SJCRH30 (cell line): ENCODE results near the gene TMEM183A. TPM values are rescaled to one million over a fixed set of nuclear protein-coding genes. Genes with fewer than 3 reads are reported as not detected.
"Not testable (repeated sequence)": the region's sequence is repeated elsewhere in the genome, so short reads cannot be mapped to it uniquely, and the experiment has no call there.

ENCODE experiments used
- DNase-seq, 2 experiments: peaks; one replicate each; pipeline ENCODE4 v3.0.0-alpha.2; 2015 to 2020
- H3K27ac ChIP-seq: fragments of 250-450 bp; sonication (Bioruptor Pico); 2 replicates; pipeline ENCODE4 v1.5.1; 2020; ENCODE audit warnings: mild to moderate bottlenecking, moderate library complexity
- H3K27me3 ChIP-seq: fragments of 250-450 bp; sonication (Bioruptor Pico); 2 replicates; pipeline ENCODE4 v1.5.1; 2020; ENCODE audit warnings: mild to moderate bottlenecking, moderate library complexity
- H3K36me3 ChIP-seq: fragments of 250-450 bp; sonication (Bioruptor Pico); 2 replicates; pipeline ENCODE4 v1.5.1; 2020; ENCODE audit warnings: mild to moderate bottlenecking, moderate library complexity
- H3K4me1 ChIP-seq: fragments of 250-450 bp; sonication (Bioruptor Pico); 2 replicates; pipeline ENCODE4 v1.5.1; 2020; ENCODE audit warnings: mild to moderate bottlenecking, moderate library complexity
- H3K4me3 ChIP-seq: fragments of 250-450 bp; sonication (Bioruptor Pico); 2 replicates; pipeline ENCODE4 v1.5.1; 2020; ENCODE audit warnings: mild to moderate bottlenecking, moderate library complexity
- H3K9me3 ChIP-seq: fragments of 250-450 bp; sonication (Bioruptor Pico); replicated peaks from 2 replicates; pipeline ENCODE4 v1.5.1; 2020; ENCODE audit warnings: mild to moderate bottlenecking, moderate library complexity
- total RNA-seq: library from RNA; depleted of rRNA; stranded (reverse); fragments of >200 nt; shearing (Covaris generic); gene quantifications from 2 replicates; pipeline ENCODE4 v1.2.3, GENCODE V29; 2014

Gene TMEM183A
- total RNA-seq, 1 experiment from 2014 or later = 121 TPM

GRCh38 chr1:202974856-202975255 lies 32.3 kb upstream of the TMEM183A start:
- Histone ChIP-seq H3K4me1 (no peaks in the 10 kb centered on the region), H3K4me3 (no peak overlapping the region), H3K27me3 (peaks cover 21% of the 10 kb centered on the region), H3K36me3 (no peaks in the 10 kb centered on the region), H3K9me3 (no peaks in the 10 kb centered on the region), H3K27ac (no peak overlapping the region)
- DNase-seq = no peak

DNA sequence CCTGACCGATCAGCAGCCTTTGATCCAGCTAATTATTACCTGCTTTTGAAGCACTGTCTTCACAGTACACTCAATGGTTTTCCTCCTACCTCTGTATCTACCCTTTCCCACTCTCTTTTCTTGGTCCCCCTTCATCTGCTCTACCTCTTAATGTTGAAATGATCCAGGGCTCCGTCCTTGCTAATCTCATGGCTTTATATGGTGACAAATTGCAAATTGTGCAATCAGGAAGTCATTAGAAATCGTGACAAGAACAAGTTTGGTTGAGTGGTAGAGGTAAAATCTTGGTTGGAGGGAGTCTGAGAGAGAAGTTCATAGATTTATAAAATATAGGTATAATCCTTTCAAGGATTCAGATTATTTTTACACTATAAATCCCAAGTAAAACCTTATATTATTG lies 30.5 kb upstream of the TMEM183A start:
- Histone ChIP-seq H3K4me3 (no peak overlapping the region), H3K9me3 (no peaks in the 10 kb centered on the region), H3K27ac (no peak overlapping the region), H3K36me3 (no peaks in the 10 kb centered on the region), H3K27me3 (peaks cover 28% of the 10 kb centered on the region), H3K4me1 (no peaks in the 10 kb centered on the region)
- DNase-seq = no peak

GRCh38 chr1:202979459-202979858 lies 27.7 kb upstream of the TMEM183A start:
- Histone ChIP-seq H3K27me3 (peaks cover 24% of the 10 kb centered on the region), H3K4me1 (no peaks in the 10 kb centered on the region), H3K27ac (no peak overlapping the region), H3K4me3 (no peak overlapping the region), H3K9me3 (no peaks in the 10 kb centered on the region), H3K36me3 (no peaks in the 10 kb centered on the region)
- DNase-seq = no peak

GRCh38 chr1:202981939-202982338 lies 25.2 kb upstream of the TMEM183A start:
- Histone ChIP-seq H3K36me3 (no peaks in the 10 kb centered on the region), H3K27ac (no peak overlapping the region), H3K9me3 (no peaks in the 10 kb centered on the region), H3K4me1 (no peaks in the 10 kb centered on the region), H3K27me3 (peaks cover 24% of the 10 kb centered on the region), H3K4me3 (no peak overlapping the region)
- no peak for DNase-seq

DNA sequence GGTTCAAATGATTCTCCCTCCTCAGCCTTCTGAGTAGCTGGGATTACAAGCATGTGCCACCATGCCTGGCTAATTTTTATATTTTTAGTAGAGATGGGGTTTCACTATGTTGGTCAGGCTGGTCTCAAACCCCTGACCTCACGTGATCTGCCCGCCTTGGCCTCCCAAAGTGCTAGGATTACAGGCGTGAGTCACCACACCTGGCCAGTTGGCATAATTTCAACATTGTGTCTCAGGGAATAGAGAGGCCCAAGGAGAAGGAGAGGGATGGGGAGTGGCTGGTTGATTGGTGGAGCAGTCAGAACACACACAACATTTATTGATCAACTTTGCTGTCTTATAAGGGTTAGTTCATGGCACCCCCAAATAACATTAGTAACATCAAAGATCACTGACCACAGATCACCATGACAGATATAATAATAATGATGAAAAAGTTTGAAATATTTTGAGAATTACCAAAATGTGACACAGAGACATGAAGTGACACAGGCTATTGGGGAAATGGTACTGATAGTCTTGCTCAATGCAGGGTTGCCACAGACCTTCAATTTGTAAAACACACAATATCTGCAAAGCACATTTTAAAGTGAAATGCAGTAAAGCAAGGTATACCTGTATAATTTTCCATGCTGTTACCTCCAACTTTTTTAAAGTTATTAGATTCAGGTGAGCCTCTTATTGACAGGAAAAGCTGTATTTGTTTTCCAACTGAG lies 24.3 kb upstream of the TMEM183A start:
- Histone ChIP-seq H3K9me3 (no peaks in the 10 kb centered on the region), H3K27ac (no peak overlapping the region), H3K36me3 (no peaks in the 10 kb centered on the region), H3K4me3 (no peak overlapping the region), H3K4me1 (no peaks in the 10 kb centered on the region), H3K27me3 (peaks cover 24% of the 10 kb centered on the region)
- peak; percentile 52 to 64 for DNase-seq

DNA sequence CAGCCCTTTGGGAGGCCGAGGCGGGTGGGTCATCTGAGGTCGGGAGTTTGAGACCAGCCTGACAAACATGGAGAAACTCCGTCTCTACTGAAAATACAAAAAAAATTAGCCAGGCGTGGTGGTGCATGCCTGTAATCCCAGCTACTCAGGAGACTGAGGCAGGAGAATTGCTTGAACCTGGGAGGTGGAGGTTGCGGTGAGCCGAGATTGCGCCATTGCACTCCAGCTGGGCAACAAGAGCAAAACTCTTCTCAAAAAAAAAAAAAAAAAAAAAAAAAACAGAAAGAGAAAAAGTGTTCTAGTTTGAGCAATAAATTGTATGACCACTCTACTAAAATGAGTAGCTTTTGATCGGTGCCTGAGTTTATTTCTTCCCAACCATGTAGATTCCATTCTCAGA lies 21.1 kb upstream of the TMEM183A start:
- not testable (repeated sequence) for H3K27me3 ChIP-seq, H3K4me1 ChIP-seq, H3K36me3 ChIP-seq, DNase-seq, H3K9me3 ChIP-seq, H3K4me3 ChIP-seq, H3K27ac ChIP-seq

DNA sequence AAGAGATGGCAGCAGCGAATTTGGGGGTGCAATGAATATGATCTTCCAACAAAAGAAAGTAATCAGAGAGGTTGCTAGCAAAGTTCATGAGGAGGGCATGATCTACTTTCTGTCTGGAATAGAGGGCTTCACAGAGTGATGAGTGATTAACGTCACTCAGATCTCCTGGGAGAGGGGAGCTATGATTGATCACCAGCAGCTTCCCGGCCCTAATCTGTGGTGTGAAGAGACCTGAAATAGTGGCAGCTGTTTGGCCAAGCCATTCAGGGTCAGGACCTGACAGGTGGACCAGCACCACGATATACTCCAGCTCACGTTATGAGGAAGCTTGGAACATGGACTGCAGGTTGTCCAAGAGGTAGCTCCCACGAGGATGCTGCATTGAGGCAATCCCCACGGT lies 19.9 kb upstream of the TMEM183A start:
- Histone ChIP-seq H3K27me3 (peaks cover 3% of the 10 kb centered on the region; the same call in 1 of the 2 replicates), H3K9me3 (no peaks in the 10 kb centered on the region), H3K4me1 (no peaks in the 10 kb centered on the region), H3K36me3 (no peaks in the 10 kb centered on the region), H3K27ac (no peak overlapping the region), H3K4me3 (no peak overlapping the region)
- no peak for DNase-seq

GRCh38 chr1:202987922-202988583 lies 19.1 kb upstream of the TMEM183A start:
- Histone ChIP-seq H3K4me1 (no peaks in the 10 kb centered on the region), H3K9me3 (no peaks in the 10 kb centered on the region), H3K27ac (no peak overlapping the region), H3K4me3 (no peak overlapping the region), H3K27me3 (peaks cover 3% of the 10 kb centered on the region; the same call in 1 of the 2 replicates), H3K36me3 (no peaks in the 10 kb centered on the region)
- DNase-seq = no peak

GRCh38 chr1:202989879-202990278 lies 17.3 kb upstream of the TMEM183A start:
- H3K27me3 ChIP-seq = peaks cover 3% of the 10 kb centered on the region; the same call in 1 of the 2 replicates

DNA sequence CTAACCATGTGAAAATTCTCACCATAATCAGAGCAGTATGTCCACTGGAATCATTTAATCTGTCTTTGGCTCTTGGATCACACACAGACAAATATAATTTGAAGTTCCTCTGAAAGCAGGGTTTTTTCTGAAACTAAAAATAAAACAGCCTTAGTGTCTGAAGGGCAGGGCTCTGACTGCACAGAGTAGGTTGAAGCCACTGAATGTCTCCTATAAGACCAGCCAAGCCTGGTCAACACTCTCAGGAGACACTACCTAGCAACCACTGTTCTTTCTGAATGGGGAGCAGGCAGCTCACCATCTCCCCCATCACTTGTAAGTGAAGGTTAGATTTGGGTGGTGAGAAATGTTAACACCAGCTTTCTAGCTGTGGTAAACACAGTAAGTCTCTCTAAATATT lies 16.1 kb upstream of the TMEM183A start:
- no peak for DNase-seq
- no peaks in the 10 kb centered on the region for H3K4me1 ChIP-seq
- 0 out of 2 replicates have a peak, but pooled peaks cover 3% of the 10 kb centered on the region for H3K27me3 ChIP-seq
- no peaks in the 10 kb centered on the region for H3K9me3 ChIP-seq
- H3K27ac ChIP-seq = no peak overlapping the region
- H3K36me3 ChIP-seq = no peaks in the 10 kb centered on the region
- no peak overlapping the region for H3K4me3 ChIP-seq

More at GRCh38 chr1:202989879-202990278, 17.3 kb upstream of the TMEM183A start:
- no peak overlapping the region for H3K4me3 ChIP-seq
- H3K36me3 ChIP-seq = no peaks in the 10 kb centered on the region
- H3K27ac ChIP-seq = no peak overlapping the region
- H3K9me3 ChIP-seq = no peaks in the 10 kb centered on the region
- DNase-seq = no peak
- H3K4me1 ChIP-seq = no peaks in the 10 kb centered on the region

DNA sequence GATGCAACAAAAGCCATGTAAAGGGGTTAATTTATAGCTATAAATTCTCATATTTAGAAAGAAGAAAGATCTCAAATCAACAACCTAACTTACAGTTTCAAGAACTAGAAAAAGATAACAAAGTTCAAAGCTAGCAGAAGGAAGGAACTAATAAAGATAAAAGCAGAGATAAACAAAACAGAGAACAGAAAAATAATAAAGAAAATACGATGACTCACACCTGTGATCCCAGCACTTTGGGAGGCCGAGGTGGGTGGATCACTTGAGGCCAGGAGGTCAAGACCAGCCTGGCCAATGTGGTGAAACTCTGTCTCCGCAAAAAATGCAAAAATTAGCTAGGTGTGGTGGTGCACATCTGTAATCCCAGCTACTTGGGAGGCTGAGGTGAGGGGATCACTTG lies 12.4 kb upstream of the TMEM183A start:
- no peaks in the 10 kb centered on the region for H3K9me3 ChIP-seq
- no peak for DNase-seq
- no peaks in the 10 kb centered on the region for H3K27me3 ChIP-seq
- H3K27ac ChIP-seq = no peak overlapping the region
- H3K4me1 ChIP-seq = no peaks in the 10 kb centered on the region
- no peaks in the 10 kb centered on the region for H3K36me3 ChIP-seq
- H3K4me3 ChIP-seq = no peak overlapping the region

GRCh38 chr1:202998836-202999750 lies 8.1 kb upstream of the TMEM183A start:
- no peak overlapping the region for H3K4me3 ChIP-seq
- peak; percentile 50 to 82 for DNase-seq
- no peaks in the 10 kb centered on the region for H3K27me3 ChIP-seq
- H3K27ac ChIP-seq = no peak overlapping the region
- no peaks in the 10 kb centered on the region for H3K4me1 ChIP-seq
- no peaks in the 10 kb centered on the region for H3K9me3 ChIP-seq
- H3K36me3 ChIP-seq = no peaks in the 10 kb centered on the region

- no peak for DNase-seq
- H3K4me1 ChIP-seq = no peaks in the 10 kb centered on the region
- H3K27ac ChIP-seq = no peak overlapping the region
- H3K27me3 ChIP-seq = no peaks in the 10 kb centered on the region
- H3K4me3 ChIP-seq = no peak overlapping the region
- no peaks in the 10 kb centered on the region for H3K9me3 ChIP-seq
- no peaks in the 10 kb centered on the region for H3K36me3 ChIP-seq
Measured at GRCh38 chr1:203000217-203000944, 6.8 kb upstream of the TMEM183A start.

GRCh38 chr1:203001986-203002385 lies 5.2 kb upstream of the TMEM183A start:
- Histone ChIP-seq H3K36me3 (no peaks in the 10 kb centered on the region), H3K27ac (no peak overlapping the region), H3K4me1 (no peaks in the 10 kb centered on the region), H3K9me3 (no peaks in the 10 kb centered on the region), H3K4me3 (no peak overlapping the region), H3K27me3 (no peaks in the 10 kb centered on the region)
- no peak for DNase-seq
